ENCODE data around the gene APOBEC4.

- TF ChIP-seq CTCF (IDR thresholded peaks at IDR 0.05): no peak
- TF ChIP-seq POLR2A (IDR thresholded peaks at IDR 0.05): no peak
These were observed at the start of gene APOBEC4 for GRCh38 chr1:183652547-183653461.

Measured in esophagus squamous epithelium (tissue), 4 donors.